ENCODE results near the gene TMEM254. TPM values are rescaled to one million over a fixed set of nuclear protein-coding genes. Genes with fewer than 3 reads are reported as not detected.

The TMEM254 gene
- total RNA-seq, 1 donor from 2014 or later, result 9.2 TPM

DNA sequence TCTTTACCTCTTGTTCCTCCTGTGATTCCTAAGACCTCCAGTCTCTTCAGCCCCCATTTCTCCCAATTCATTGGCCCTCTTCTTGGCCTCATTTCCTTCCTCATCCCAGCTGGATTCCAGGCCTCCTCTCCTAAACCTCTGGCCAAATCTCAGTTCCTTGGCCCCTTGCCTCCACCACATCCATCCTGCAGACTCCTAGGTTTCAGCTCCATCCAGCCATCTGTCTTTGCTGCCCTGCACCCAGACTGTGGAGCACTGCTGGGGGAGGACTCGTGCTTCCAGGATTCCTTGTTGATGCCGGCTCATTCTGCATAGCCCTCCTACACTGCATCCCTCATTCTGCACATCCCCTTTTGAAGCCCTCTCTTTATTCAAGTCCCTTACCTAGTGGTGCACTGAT, 60.8 kb downstream of the TMEM254 start:
- intact Hi-C loops (cut with micrococcal nuclease), result loop anchor here (10.0 kb wide), 1 partner anchor 64 kb away; the partner anchor contains the start of gene TMEM254
- TF ChIP-seq, protein P1, sequence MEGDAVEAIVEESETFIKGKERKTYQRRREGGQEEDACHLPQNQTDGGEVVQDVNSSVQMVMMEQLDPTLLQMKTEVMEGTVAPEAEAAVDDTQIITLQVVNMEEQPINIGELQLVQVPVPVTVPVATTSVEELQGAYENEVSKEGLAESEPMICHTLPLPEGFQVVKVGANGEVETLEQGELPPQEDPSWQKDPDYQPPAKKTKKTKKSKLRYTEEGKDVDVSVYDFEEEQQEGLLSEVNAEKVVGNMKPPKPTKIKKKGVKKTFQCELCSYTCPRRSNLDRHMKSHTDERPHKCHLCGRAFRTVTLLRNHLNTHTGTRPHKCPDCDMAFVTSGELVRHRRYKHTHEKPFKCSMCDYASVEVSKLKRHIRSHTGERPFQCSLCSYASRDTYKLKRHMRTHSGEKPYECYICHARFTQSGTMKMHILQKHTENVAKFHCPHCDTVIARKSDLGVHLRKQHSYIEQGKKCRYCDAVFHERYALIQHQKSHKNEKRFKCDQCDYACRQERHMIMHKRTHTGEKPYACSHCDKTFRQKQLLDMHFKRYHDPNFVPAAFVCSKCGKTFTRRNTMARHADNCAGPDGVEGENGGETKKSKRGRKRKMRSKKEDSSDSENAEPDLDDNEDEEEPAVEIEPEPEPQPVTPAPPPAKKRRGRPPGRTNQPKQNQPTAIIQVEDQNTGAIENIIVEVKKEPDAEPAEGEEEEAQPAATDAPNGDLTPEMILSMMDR (IDR thresholded peaks at IDR 0.05; ENCODE audit: borderline replicate concordance), result no peak
- peaks cover 54% of the 10 kb centered on the region for H3K4me1 ChIP-seq
- no peak overlapping the region for H3K27ac ChIP-seq (replicated peaks)
- H3K9me3 ChIP-seq (replicated peaks), result no peaks in the 10 kb centered on the region
- no peaks in the 10 kb centered on the region for H3K36me3 ChIP-seq
- no peak for DNase-seq
- H3K4me3 ChIP-seq, result no peak overlapping the region
- H3K27me3 ChIP-seq (ENCODE audit: low read depth), result peaks cover 14% of the 10 kb centered on the region

GRCh38 chr10:80140251-80140650, 61.8 kb downstream of the TMEM254 start:
- DNase-seq, result no peak
- Histone ChIP-seq H3K27ac (replicated peaks) (no peak overlapping the region), H3K4me1 (peaks cover 58% of the 10 kb centered on the region), H3K27me3 (ENCODE audit: low read depth) (peaks cover 14% of the 10 kb centered on the region), H3K36me3 (no peaks in the 10 kb centered on the region), H3K9me3 (replicated peaks) (no peaks in the 10 kb centered on the region), H3K4me3 (no peak overlapping the region)
- TF ChIP-seq, protein P1 (IDR thresholded peaks at IDR 0.05; ENCODE audit: borderline replicate concordance), result no peak
- intact Hi-C loops (cut with micrococcal nuclease), result no loop called here

GRCh38 chr10:80141696-80142460, 63.4 kb downstream of the TMEM254 start:
- no peak for DNase-seq
- H3K36me3 ChIP-seq, result no peaks in the 10 kb centered on the region
- H3K27me3 ChIP-seq (ENCODE audit: low read depth), result peaks cover 14% of the 10 kb centered on the region
- H3K9me3 ChIP-seq (replicated peaks), result no peaks in the 10 kb centered on the region
- intact Hi-C loops (cut with micrococcal nuclease), result no loop called here
- peaks cover 51% of the 10 kb centered on the region for H3K4me1 ChIP-seq
- TF ChIP-seq, protein P1 (IDR thresholded peaks at IDR 0.05; ENCODE audit: borderline replicate concordance), result no peak
- no peak overlapping the region for H3K27ac ChIP-seq (replicated peaks)
- no peak overlapping the region for H3K4me3 ChIP-seq

Other genes with a start within 250 kb of the TMEM254 start
- gene SFTPD, start 129.6 kb upstream of the TMEM254 start, total RNA-seq, result 0.49 TPM
- 34.3 TPM for gene PLAC9, start 54.1 kb downstream of the TMEM254 start, total RNA-seq
- gene ANXA11, start 126.9 kb downstream of the TMEM254 start, total RNA-seq, result 390 TPM
- gene MAT1A, start 211.0 kb downstream of the TMEM254 start, total RNA-seq, result not detected